Measurements from ENCODE around the gene KLB. TPM values are rescaled to one million over a fixed set of nuclear protein-coding genes. Genes with fewer than 3 reads are reported as not detected.
A peak's percentile ranks its signal among the peaks of the same experiment; 100 is the strongest.
"Not testable (repeated sequence)": the region's sequence is repeated elsewhere in the genome, so short reads cannot be mapped to it uniquely, and the experiment has no call there.

Gene KLB
- total RNA-seq, 8 experiments from 2014 or later, result 0.54 to 3.7 (median 0.80) TPM

DNA sequence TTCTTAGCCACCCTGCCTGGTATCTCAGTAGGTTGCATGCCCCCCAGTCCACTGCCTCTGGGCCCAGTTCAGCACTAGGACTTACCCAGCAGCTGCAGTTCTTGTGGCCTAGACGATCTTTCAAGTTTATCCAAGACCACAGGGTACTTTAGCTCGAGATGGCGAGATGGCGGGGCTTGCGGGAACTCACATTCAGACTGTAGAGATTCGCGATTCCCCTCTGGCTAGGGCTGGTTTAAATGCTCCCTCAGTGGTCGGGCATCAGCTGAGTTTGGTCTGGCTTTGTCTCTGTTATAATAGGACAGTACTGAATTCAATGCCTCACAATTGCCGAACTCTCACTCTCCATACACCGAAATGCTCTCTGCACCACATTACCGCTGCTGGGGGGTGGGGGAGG lies 22.2 kb upstream of the KLB start:
- no peak overlapping the region for H3K27ac ChIP-seq
- ATAC-seq (replicated peaks in 6 of 8), result no peak
- H3K4me1 ChIP-seq (replicated peaks in 1 of 2), result no peaks in the 10 kb centered on the region
- in situ Hi-C loops (cut with MboI; ENCODE audit: low pct_unique_long_range_greater_than_20kb in 2 of 9, low sequenced_read_pairs in 9 of 9, unreplicated experiment in 9 of 9), result no loop called here
- 60 to 92% (median 67%) methylated on average over 1 to 8 of the region's 11 CpGs; no CpG with 5 or more reads in 3 of the 10 experiments for WGBS, 10 experiments
- H3K4me3 ChIP-seq, result no peak overlapping the region

DNA sequence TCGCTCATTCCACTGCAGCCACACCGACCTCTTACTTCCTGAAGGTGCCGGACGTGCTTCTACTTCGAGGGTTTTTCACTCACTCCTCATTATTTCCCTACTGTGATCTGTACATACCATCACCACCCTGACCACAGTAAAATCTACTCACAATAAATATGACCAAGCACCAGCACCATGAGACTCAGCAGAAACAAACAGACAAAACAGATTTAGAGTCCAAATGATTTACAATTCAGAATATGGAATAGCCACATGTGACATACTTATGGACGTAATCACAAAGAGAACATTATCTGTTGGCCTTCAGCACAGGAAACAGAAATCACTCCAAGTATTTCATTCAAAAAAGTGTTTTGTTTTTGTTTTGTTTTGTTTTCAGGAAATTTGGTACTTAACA lies 16.1 kb upstream of the KLB start:
- in situ Hi-C loops (cut with MboI; ENCODE audit: low pct_unique_long_range_greater_than_20kb in 2 of 9, low sequenced_read_pairs in 9 of 9, unreplicated experiment in 9 of 9), result no loop called here
- H3K27ac ChIP-seq, result no peak overlapping the region
- H3K4me3 ChIP-seq, result no peak overlapping the region
- no peaks in the 10 kb centered on the region for H3K4me1 ChIP-seq (replicated peaks in 1 of 2)
- peak in 3 of 8 experiments; percentile 88 to 91 (median 89) for ATAC-seq (replicated peaks in 6 of 8)
- WGBS, 10 experiments, result 47 to 100% (median 80%) methylated on average over 1 to 6 of the region's 6 CpGs; no CpG with 5 or more reads in 1 of the 10 experiments

DNA sequence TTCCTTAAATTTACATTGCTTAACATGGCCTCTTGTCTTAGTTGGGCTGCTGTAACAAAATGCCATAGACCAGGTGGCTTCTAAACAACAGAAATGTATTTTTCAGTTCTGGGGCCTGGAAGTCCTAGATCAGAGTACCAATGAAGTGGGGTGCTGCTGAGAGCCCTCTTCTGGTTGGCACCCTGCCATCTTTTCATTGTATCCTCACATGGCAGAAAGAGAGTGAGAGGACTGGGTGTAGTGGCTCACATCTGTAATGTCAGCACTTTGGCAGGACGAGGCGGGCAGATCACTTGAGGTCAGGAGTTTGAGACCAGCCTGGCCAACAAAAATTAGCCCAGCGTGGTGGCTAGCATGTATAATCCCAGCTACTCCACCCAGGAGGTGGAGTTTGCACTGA lies 12.0 kb upstream of the KLB start:
- 33 to 93% (median 82%) methylated on average over 1 to 3 of the region's 3 CpGs; no CpG with 5 or more reads in 2 of the 10 experiments for WGBS, 10 experiments
- no peak for ATAC-seq (replicated peaks in 6 of 8)
- Histone ChIP-seq H3K4me1 (replicated peaks in 1 of 2) (no peaks in the 10 kb centered on the region), H3K27ac (no peak overlapping the region), H3K4me3 (no peak overlapping the region)
- in situ Hi-C loops (cut with MboI; ENCODE audit: low pct_unique_long_range_greater_than_20kb in 2 of 9, low sequenced_read_pairs in 9 of 9, unreplicated experiment in 9 of 9), result no loop called here

DNA sequence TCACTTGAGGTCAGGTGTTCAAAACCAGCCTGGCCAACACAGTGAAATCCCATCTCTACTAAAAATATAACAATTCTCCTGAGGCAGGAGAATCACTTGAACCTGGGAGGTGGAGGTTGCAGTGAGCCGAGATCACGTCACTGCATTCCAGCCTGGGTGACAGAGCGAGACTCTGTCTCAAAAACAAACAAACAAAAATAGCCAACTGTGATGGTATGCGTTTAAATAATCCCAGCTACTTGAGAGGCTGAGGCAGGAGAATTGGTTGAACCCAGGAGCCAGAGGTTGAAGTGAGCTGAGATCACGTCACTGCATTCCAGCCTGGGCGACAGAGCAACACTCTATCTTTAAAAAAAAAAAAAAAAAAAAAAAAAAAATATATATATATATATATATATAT lies 5.1 kb upstream of the KLB start:
- WGBS, 10 experiments, result 57 to 96% (median 69%) methylated on average over 1 to 5 of the region's 6 CpGs; no CpG with 5 or more reads in 6 of the 10 experiments
- H3K27ac ChIP-seq; ATAC-seq (replicated peaks in 6 of 8); in situ Hi-C loops (cut with MboI; ENCODE audit: low pct_unique_long_range_greater_than_20kb in 2 of 9, low sequenced_read_pairs in 9 of 9, unreplicated experiment in 9 of 9); H3K4me1 ChIP-seq (replicated peaks in 1 of 2); H3K4me3 ChIP-seq: not testable (repeated sequence)

DNA sequence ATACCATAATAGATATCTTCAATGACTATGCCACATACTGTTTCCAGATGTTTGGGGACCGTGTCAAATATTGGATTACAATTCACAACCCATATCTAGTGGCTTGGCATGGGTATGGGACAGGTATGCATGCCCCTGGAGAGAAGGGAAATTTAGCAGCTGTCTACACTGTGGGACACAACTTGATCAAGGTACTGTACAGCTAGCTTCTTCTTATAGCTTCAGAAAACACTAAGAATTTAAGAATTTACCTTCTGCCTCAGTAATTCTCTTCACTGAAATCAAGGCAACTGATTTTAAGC lies 805 bp downstream of the KLB start:
- 33 to 83% (median 61%) methylated on average over 1 of the region's 1 CpG; no CpG with 5 or more reads in 4 of the 10 experiments for WGBS, 10 experiments
- Histone ChIP-seq H3K4me3 (no peak overlapping the region), H3K4me1 (replicated peaks in 1 of 2) (peaks cover 3 to 6% of the 10 kb centered on the region in 2 donors), H3K27ac (no peak overlapping the region)
- ATAC-seq (replicated peaks in 6 of 8), result no peak
- in situ Hi-C loops (cut with MboI; ENCODE audit: low pct_unique_long_range_greater_than_20kb in 2 of 9, low sequenced_read_pairs in 9 of 9, unreplicated experiment in 9 of 9), result no loop called here

DNA sequence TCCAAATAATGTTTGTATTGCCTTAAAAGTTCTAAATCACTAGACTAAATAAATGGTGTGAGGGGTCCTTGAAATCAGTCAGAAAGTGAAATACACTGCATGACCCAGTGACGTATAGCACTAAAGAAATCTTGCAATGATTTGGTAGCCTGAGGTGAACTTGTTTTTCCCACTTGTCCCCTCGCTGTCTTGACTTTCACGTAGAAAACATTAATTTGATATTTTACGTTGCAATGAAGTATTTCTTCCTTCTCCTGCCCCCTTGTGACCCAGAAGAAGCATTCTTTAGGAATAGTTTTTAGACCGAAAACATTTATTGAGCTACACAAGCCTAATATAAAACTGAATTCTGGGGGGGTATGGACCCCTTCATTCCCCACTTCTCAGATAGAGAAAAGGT lies 3.7 kb downstream of the KLB start:
- in situ Hi-C loops (cut with MboI; ENCODE audit: low pct_unique_long_range_greater_than_20kb in 2 of 9, low sequenced_read_pairs in 9 of 9, unreplicated experiment in 9 of 9), result no loop called here
- no peak for ATAC-seq (replicated peaks in 6 of 8)
- H3K4me3 ChIP-seq, result no peak overlapping the region
- peaks cover 3 to 6% of the 10 kb centered on the region in 2 donors for H3K4me1 ChIP-seq (replicated peaks in 1 of 2)
- H3K27ac ChIP-seq, result no peak overlapping the region
- WGBS, 10 experiments, result 17 to 94% (median 80%) methylated on average over 2 to 5 of the region's 5 CpGs

DNA sequence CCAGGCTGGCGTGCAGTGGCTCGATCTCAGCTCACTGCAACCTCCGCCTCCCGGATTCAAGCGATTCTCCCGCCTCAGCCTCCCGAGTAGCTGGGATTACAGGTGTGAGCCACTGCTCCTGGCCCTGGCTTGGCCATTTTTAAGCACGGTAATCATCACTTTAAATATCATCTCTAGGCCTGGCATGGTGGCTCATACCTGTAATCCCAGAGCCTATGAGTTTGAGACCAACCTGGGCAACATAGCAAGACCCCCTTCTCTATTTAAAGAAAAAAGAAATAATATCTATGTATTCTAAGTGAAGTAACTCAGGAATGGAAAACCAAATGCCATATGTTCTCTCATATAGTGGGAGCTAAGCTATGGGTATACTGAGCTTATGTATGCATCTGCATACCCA lies 4.8 kb downstream of the KLB start:
- H3K4me3 ChIP-seq; H3K27ac ChIP-seq; ATAC-seq (replicated peaks in 6 of 8); in situ Hi-C loops (cut with MboI; ENCODE audit: low pct_unique_long_range_greater_than_20kb in 2 of 9, low sequenced_read_pairs in 9 of 9, unreplicated experiment in 9 of 9); H3K4me1 ChIP-seq (replicated peaks in 1 of 2): not testable (repeated sequence)
- WGBS, 10 experiments, result 75 to 100% (median 96%) methylated on average over 1 to 7 of the region's 8 CpGs; no CpG with 5 or more reads in 5 of the 10 experiments

DNA sequence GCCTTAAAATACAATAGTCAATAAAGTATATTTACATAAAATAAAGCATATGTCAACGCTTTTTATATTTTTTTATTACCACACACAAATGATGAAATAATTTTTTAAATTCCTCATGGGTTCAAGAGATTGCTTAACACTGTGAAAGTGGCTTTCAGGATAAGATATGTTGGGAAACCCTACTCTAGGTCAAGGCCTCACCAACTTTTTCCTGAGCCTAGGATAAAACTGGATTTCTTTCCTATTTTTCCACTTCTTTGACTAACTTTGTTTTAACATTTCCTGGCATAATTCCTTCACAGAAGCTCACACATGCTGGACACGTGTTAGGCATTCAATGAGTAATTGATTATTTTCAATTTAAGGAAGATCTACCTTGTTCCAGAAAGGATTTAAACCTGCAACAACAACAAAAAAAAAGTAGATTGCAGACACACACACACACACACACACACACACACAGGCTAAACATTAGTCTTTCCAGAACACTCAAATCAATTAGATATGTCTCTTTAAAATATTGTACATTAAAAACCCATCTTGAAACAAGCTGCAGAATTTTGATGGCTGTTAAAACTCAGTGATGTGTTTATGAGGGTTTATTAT lies 9.1 kb downstream of the KLB start:
- ATAC-seq (replicated peaks in 6 of 8), result no peak
- Histone ChIP-seq H3K4me3 (no peak overlapping the region), H3K27ac (no peak overlapping the region), H3K4me1 (replicated peaks in 1 of 2) (no peaks in the 10 kb centered on the region)
- in situ Hi-C loops (cut with MboI; ENCODE audit: low pct_unique_long_range_greater_than_20kb in 2 of 9, low sequenced_read_pairs in 9 of 9, unreplicated experiment in 9 of 9), result no loop called here
- WGBS, 10 experiments, result 10 to 100% (median 84%) methylated on average over 1 to 2 of the region's 2 CpGs; no CpG with 5 or more reads in 1 of the 10 experiments

DNA sequence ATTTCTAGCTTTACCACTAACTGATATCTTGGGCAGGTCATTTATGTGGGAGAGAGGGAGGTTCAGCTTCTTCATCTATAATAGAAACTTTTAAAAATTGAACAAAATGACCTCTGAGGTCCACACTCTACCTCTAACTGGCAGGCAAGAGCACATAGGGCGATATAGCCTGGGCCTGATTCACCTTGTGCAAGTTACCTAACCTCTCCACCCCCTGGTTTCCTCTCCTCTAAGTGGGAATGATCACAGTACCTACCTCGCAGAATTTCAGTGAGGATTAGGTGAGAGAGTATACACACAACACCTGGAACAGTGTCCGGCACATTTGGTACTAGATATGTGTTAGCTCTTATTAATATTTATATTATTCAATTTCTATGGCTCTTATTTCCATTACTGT lies 15.5 kb downstream of the KLB start:
- Histone ChIP-seq H3K27ac (no peak overlapping the region), H3K4me3 (no peak overlapping the region), H3K4me1 (replicated peaks in 1 of 2) (no peaks in the 10 kb centered on the region)
- no peak for ATAC-seq (replicated peaks in 6 of 8)
- in situ Hi-C loops (cut with MboI; ENCODE audit: low pct_unique_long_range_greater_than_20kb in 2 of 9, low sequenced_read_pairs in 9 of 9, unreplicated experiment in 9 of 9), result no loop called here
- WGBS, 10 experiments, result 66 to 100% (median 87%) methylated on average over 1 to 3 of the region's 3 CpGs; no CpG with 5 or more reads in 2 of the 10 experiments

DNA sequence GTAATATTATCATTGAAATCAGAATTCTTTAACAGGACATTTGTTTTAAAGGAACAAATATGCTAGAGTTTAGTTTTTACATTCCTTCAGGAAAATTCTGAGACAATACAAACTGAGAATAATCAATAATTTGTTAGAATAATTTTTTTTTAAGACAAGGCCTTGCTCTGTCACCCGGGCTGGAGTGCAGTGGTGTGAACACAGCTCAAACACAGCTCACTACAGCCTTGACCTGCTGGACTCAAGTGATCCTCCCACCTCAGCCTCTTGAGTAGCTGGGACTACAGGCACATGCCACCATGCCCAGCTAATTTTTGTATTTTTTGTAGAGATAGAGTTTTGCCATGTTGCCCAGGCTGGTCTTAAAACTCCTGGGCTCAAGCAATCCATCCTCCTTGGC lies 18.6 kb downstream of the KLB start:
- H3K4me1 ChIP-seq (replicated peaks in 1 of 2); H3K4me3 ChIP-seq; in situ Hi-C loops (cut with MboI; ENCODE audit: low pct_unique_long_range_greater_than_20kb in 2 of 9, low sequenced_read_pairs in 9 of 9, unreplicated experiment in 9 of 9); H3K27ac ChIP-seq; ATAC-seq (replicated peaks in 6 of 8): not testable (repeated sequence)
- WGBS, 10 experiments, result 33 to 100% (median 70%) methylated on average over 1 of the region's 1 CpG; no CpG with 5 or more reads in 4 of the 10 experiments

DNA sequence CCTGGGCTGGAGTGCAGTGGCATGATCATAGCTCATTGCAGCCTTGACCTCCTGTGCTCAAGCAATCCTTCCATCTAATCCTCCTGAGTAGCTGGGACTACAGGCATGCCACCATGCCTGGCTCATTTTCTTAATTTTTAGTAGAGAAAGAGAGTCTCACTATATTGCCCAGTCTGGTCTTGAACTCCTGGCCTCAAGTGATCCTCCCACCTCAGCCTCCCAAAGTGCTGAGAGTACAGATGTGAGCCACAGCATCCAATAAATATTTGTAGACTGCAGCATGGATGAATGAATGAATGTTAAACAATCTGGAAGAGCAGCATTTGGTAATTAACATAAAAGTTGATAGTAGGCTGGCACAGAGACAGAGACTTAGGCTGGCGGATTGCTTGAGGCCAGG lies 20.0 kb downstream of the KLB start:
- in situ Hi-C loops (cut with MboI; ENCODE audit: low pct_unique_long_range_greater_than_20kb in 2 of 9, low sequenced_read_pairs in 9 of 9, unreplicated experiment in 9 of 9), result no loop called here
- 100% methylated on average over 1 of the region's 1 CpG; no CpG with 5 or more reads in 4 of the 10 experiments for WGBS, 10 experiments
- H3K27ac ChIP-seq, result no peak overlapping the region
- no peak for ATAC-seq (replicated peaks in 6 of 8)
- peaks cover 0 to 3% of the 10 kb centered on the region in 2 donors for H3K4me1 ChIP-seq (replicated peaks in 1 of 2)
- H3K4me3 ChIP-seq, result no peak overlapping the region

DNA sequence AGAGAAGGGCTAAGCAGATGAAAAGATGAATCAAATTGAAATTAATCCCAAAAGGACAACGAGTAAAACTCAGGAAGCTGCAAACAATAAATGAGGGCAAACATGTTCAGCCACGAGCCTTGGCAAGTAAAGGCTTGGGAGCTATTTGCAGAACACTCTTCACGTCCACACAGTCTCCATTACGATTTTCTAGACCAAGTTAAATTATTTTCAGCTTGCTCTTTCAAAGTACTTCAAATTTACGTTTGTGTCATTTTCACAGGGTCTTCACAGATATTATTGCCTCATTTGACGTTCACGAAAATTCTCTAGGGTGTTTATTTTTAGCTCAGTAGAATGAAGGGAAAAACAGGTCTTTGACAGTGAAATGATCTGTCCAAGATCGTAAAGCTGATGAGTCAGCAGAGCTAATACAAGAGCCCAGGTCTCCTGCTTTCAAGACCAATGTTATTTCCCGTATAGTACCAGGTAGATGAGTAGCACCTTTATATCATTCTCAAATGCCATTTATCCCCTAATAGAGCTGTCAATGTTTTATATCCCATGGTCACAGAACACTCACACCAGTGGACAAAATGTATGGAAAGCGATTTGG lies 20.9 kb downstream of the KLB start:
- Histone ChIP-seq H3K4me3 (no peak overlapping the region), H3K27ac (no peak overlapping the region), H3K4me1 (replicated peaks in 1 of 2) (peaks cover 0 to 3% of the 10 kb centered on the region in 2 donors)
- peak in 4 of 8 experiments; percentile 9 to 65 (median 43) for ATAC-seq (replicated peaks in 6 of 8)
- 18 to 92% (median 82%) methylated on average over 2 to 10 of the region's 10 CpGs for WGBS, 10 experiments
- in situ Hi-C loops (cut with MboI; ENCODE audit: low pct_unique_long_range_greater_than_20kb in 2 of 9, low sequenced_read_pairs in 9 of 9, unreplicated experiment in 9 of 9), result no loop called here

DNA sequence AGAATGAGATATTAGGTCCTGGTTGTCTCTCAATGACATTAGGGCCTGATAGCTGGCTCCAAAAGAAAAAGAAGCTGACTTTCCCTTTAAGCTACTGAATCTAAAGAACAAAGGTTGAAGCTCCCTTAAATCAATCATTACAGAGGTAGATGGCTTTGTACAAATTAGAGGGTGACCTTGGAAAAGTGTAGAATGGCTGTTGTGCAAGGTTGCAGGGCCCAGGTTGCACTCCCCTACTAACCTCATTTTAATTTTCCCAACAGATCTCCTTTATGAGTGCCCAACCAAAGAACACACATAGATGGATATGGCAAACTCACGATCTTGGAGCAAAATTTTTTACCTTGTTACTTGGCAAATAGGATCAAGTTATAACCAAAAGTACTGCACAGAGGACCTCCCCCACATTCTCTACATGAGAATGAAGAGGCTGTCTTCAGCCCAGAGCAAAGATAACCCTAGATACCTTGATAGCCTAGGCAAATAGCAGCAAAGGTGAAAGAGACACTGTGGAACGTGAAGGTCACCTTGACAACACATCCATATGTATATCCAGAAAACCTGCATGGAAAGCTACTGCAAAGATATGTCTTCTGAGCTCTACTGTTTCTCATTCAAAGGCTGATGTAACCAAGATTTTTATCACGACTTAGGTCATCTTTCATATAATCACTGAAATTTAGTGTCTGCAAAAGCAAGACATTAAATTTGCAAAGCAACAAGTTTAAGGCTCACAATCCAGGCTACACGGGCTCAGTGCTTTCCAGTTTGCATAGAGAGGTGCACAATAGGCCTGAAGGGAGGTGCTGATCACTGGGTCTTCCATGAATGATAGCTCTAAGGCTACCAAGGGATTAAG lies 23.0 kb downstream of the KLB start:
- no peak overlapping the region for H3K27ac ChIP-seq
- ATAC-seq (replicated peaks in 6 of 8), result peak in 5 of 8 experiments; percentile 33 to 81 (median 66)
- H3K4me1 ChIP-seq (replicated peaks in 1 of 2), result peaks cover 0 to 3% of the 10 kb centered on the region in 2 donors
- 14 to 73% (median 51%) methylated on average over 1 to 4 of the region's 4 CpGs; no CpG with 5 or more reads in 1 of the 10 experiments for WGBS, 10 experiments
- in situ Hi-C loops (cut with MboI; ENCODE audit: low pct_unique_long_range_greater_than_20kb in 2 of 9, low sequenced_read_pairs in 9 of 9, unreplicated experiment in 9 of 9), result no loop called here
- H3K4me3 ChIP-seq, result no peak overlapping the region
